Testis (tissue), 3 donors: Measurements from ENCODE around the gene ALX3. TPM values are rescaled to one million over a fixed set of nuclear protein-coding genes. Genes with fewer than 3 reads are reported as not detected.

Source experiments
- DNase-seq: peaks from one replicate; pipeline ENCODE4 v3.0.0-alpha.2; 2019
- H3K27ac ChIP-seq, 2 donors: fragments of 200-600 bp; sonication (generic); one replicate each; pipeline ENCODE4 v1.5.1; 2019
- H3K27me3 ChIP-seq: fragments of 200-600 bp; sonication (generic); one replicate; pipeline ENCODE4 v1.5.1; 2019
- H3K36me3 ChIP-seq: fragments of 200-600 bp; sonication (generic); one replicate; pipeline ENCODE4 v1.5.1; 2017; ENCODE audit warnings: low read depth; ENCODE audit errors: missing control alignments
- H3K4me1 ChIP-seq: fragments of 200-600 bp; sonication (generic); one replicate; pipeline ENCODE4 v1.5.1; 2019
- H3K4me3 ChIP-seq, 2 donors: fragments of 200-600 bp; sonication (generic); one replicate each; pipeline ENCODE4 v1.5.1; 2017 to 2019
- H3K9me3 ChIP-seq: fragments of 200-600 bp; sonication (generic); one replicate; pipeline ENCODE4 v1.5.1; 2017
- POLR2A ChIP-seq: fragments of 450-650 bp; IDR thresholded peaks from one replicate; pipeline ENCODE4 v1.6.1; 2017; ENCODE audit warnings: antibody characterized with exemption, mild to moderate bottlenecking, moderate library complexity
- WGBS, 2 donors: methylation state at CpG; one replicate each; pipeline ENCODE4 v1.1.5; 2018; 5-methylcytosine and 5-hydroxymethylcytosine counted together
- intact Hi-C: fragments of 100-400 bp; cut with DNase I; formaldehyde crosslinking; loops from one replicate; pipeline ENCODE4 v1.15.1; 2023; ENCODE audit warnings: low total_unique reads
- polyA plus RNA-seq: library from polyadenylated mRNA; stranded (reverse); fragments of 350-450 nt; fragmentation: Illumina TruSeq; extraction: RNeasy Lipid Tissue Mini Kit (QIAGEN cat#74804); gene quantifications from one replicate; pipeline ENCODE4 v1.2.3, GENCODE V29; 2014; ENCODE audit warnings: low read depth, low replicate concordance; ENCODE audit not compliant: insufficient read depth
- total RNA-seq, 2 donors: library from RNA; depleted of rRNA; stranded (reverse); fragments of >200 nt; gene quantifications; one replicate each; pipeline ENCODE4 v1.2.3, GENCODE V29; 2016
- TF ChIP-seq, protein P1 (sequence below), 3 experiments: fragments of 450-650 bp in 2 of 3; fragments of 200-600 bp in 1 of 3; sonication (generic) in 1 of 3; IDR thresholded peaks; one replicate each; pipeline ENCODE4 v1.5.1; 2016 to 2019; ENCODE audit warnings: antibody characterized with exemption in 3 of 3, mild to moderate bottlenecking in 2 of 3, moderate library complexity in 1 of 3

The ALX3 gene
- total and polyA plus RNA-seq, 3 donors from 2014 or later: 0.31 to 0.79 (median 0.49) TPM

- no peaks in the 10 kb centered on the region for H3K27me3 ChIP-seq
- peaks cover 10% of the 10 kb centered on the region for H3K4me1 ChIP-seq
- no peaks in the 10 kb centered on the region for H3K36me3 ChIP-seq
- no peak overlapping the region for H3K4me3 ChIP-seq
- intact Hi-C loops: no loop called here
- no peak overlapping the region for H3K27ac ChIP-seq
- H3K9me3 ChIP-seq: no peaks in the 10 kb centered on the region
- DNase-seq: no peak
- TF ChIP-seq, protein P1, sequence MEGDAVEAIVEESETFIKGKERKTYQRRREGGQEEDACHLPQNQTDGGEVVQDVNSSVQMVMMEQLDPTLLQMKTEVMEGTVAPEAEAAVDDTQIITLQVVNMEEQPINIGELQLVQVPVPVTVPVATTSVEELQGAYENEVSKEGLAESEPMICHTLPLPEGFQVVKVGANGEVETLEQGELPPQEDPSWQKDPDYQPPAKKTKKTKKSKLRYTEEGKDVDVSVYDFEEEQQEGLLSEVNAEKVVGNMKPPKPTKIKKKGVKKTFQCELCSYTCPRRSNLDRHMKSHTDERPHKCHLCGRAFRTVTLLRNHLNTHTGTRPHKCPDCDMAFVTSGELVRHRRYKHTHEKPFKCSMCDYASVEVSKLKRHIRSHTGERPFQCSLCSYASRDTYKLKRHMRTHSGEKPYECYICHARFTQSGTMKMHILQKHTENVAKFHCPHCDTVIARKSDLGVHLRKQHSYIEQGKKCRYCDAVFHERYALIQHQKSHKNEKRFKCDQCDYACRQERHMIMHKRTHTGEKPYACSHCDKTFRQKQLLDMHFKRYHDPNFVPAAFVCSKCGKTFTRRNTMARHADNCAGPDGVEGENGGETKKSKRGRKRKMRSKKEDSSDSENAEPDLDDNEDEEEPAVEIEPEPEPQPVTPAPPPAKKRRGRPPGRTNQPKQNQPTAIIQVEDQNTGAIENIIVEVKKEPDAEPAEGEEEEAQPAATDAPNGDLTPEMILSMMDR (IDR thresholded peaks at IDR 0.05): no peak
- no peak for TF ChIP-seq POLR2A
- WGBS, 2 donors: 85 to 92% methylated on average over 5 of the region's 5 CpGs
These were observed 32.2 kb downstream of the ALX3 start for GRCh38 chr1:110038271-110038670.

DNA sequence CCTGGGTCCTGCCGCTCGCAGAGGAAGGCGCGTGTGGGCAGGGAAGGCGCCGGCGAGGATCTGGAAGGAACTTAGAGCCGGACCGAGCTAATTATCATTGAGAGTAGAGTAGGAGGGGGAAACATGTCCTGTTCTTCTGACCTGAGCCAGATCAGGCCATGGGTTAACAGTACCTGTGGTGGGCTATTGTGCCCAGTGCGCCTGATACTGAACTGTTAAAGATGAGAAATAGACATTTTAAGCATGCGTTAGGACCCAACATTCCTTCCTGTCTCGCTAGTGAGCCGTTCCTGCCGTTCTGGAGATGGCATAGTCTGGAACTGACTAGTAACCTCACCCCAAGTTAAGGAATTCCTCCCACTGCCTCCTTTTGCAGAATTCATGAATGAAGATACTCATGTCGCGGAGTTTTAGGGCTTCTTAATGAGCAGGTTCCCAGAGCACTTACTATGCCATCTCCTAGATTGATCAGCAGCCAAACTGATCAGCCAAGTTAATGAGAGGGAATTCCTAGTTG lies 35.2 kb downstream of the ALX3 start:
- Histone ChIP-seq H3K4me3 (peak overlapping the region; percentile 75 to 100), H3K4me1 (peaks cover 10% of the 10 kb centered on the region), H3K9me3 (no peaks in the 10 kb centered on the region), H3K36me3 (no peaks in the 10 kb centered on the region), H3K27me3 (no peaks in the 10 kb centered on the region), H3K27ac (peak overlapping the region; percentile 88 to 94)
- TF ChIP-seq, protein P1 (IDR thresholded peaks at IDR 0.05): no peak
- TF ChIP-seq POLR2A: no peak
- WGBS, 2 donors: 5% methylated on average over 7 to 16 of the region's 16 CpGs
- DNase-seq: no peak
- intact Hi-C loops: no loop called here

DNA sequence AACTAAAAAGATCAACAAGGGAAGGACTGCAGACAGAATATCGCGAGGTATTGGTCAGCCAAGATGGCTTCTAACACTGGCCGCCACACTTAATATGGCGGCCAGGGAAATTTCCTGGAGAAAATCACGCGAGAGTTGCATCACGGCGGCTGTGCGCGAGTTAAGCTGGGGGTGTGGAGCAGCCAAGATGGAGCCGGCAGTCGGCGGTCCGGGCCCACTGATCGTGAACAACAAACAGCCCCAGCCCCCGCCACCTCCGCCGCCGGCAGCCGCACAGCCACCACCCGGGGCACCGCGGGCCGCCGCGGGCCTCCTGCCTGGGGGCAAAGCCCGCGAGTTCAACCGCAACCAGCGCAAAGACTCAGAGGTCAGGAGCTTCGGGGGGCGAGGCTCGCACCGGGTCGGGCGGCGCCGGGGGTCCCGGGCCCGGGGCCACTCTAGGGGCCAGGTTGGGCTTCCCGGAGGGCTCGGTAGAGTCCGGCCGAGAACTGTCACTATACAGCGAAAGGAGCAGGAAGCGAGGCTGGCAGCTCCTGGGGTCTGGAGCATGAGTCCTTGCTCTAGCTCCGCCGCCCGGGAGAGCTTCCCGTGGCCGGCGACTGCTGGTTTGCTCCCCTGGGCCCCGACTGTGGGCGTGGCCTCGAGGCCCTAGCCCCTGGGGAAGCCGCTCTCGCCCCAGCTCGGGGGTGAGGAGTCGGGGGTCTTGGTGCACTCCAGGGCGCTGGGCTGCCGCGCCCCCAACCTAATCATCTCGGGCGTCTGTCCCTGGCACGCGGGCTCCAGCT lies 35.8 kb downstream of the ALX3 start, which contains the start of gene STRIP1:
Gene STRIP1, plus strand, starts transcription at position 174 of the 785 bp plus-strand sequence. Its CDS starts 14 bp downstream, at position 188.
- peak; percentile 95 for DNase-seq
- Histone ChIP-seq H3K4me1 (peaks cover 10% of the 10 kb centered on the region), H3K27me3 (no peaks in the 10 kb centered on the region), H3K36me3 (no peaks in the 10 kb centered on the region), H3K4me3 (peak within 1 kb of the TSS; percentile 75 to 100), H3K9me3 (no peaks in the 10 kb centered on the region), H3K27ac (peak within 1 kb of the TSS; percentile 88 to 94)
- intact Hi-C loops: no loop called here
- no peak for TF ChIP-seq POLR2A
- TF ChIP-seq, protein P1 (IDR thresholded peaks at IDR 0.05): no peak
- WGBS, 2 donors: 0% methylated on average over 15 to 61 of the region's 66 CpGs

DNA sequence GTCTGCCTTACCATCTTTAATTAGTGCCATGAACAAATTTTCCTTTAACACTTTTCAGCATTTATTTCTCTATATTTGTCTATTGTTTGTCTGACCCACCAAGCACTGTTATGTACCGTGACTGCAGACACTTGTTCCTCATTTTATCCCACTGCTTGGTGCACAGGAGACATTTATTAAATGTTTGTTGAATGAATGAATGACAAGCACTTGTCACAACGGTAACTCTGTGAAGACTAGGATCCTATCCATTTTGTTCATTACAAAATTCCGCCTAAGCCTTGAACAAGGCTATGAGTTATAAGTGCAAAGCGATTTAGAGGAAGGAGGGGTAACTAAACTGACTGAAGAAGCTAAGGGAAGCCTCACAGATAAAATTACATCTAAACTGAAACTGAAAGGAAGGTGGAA lies 36.4 kb downstream of the ALX3 start:
- no peak for DNase-seq
- peaks cover 10% of the 10 kb centered on the region for H3K4me1 ChIP-seq
- no peaks in the 10 kb centered on the region for H3K36me3 ChIP-seq
- H3K4me3 ChIP-seq: peak overlapping the region; percentile 75 to 100
- intact Hi-C loops: no loop called here
- TF ChIP-seq, protein P1 (IDR thresholded peaks at IDR 0.05): no peak
- TF ChIP-seq POLR2A: no peak
- no peaks in the 10 kb centered on the region for H3K27me3 ChIP-seq
- no peaks in the 10 kb centered on the region for H3K9me3 ChIP-seq
- peak overlapping the region; percentile 88 to 94 for H3K27ac ChIP-seq
- WGBS, 2 donors: 37 to 46% methylated on average over 4 of the region's 4 CpGs
